Thyroid gland (tissue), 4 donors: ENCODE measurements around the gene SLC39A8. TPM values are rescaled to one million over a fixed set of nuclear protein-coding genes. Genes with fewer than 3 reads are reported as not detected.
"Not testable (repeated sequence)": the region's sequence is repeated elsewhere in the genome, so short reads cannot be mapped to it uniquely, and the experiment has no call there.

Experiments used
- DNase-seq, 2 donors: peaks; one replicate each; pipeline ENCODE4 v3.0.0-alpha.2; 2019
- H3K27ac ChIP-seq, 3 donors: fragments of 200-600 bp; sonication (generic); 1 replicate in 2 of 3; 2 replicates in 1 of 3; pipeline ENCODE4 v1.5.1; 2016 to 2019; ENCODE audit warnings: mild to moderate bottlenecking in 1 of 3, moderate library complexity in 1 of 3
- H3K27me3 ChIP-seq: fragments of 200-600 bp; sonication (generic); one replicate; pipeline ENCODE4 v1.5.1; 2019
- H3K36me3 ChIP-seq, 2 donors: fragments of 200-600 bp; sonication (generic); one replicate each; pipeline ENCODE4 v1.5.1; 2016 to 2019
- H3K4me1 ChIP-seq, 2 donors: fragments of 200-600 bp; sonication (generic); one replicate each; pipeline ENCODE4 v1.5.1; 2017 to 2019
- H3K4me3 ChIP-seq, 3 donors: fragments of 200-600 bp; sonication (generic); replicated peaks in 1 of 3; 1 replicate in 2 of 3; 2 replicates in 1 of 3; pipeline ENCODE4 v1.5.1; 2016; ENCODE audit warnings: mild to moderate bottlenecking in 1 of 3
- H3K9me3 ChIP-seq: fragments of 200-600 bp; sonication (generic); one replicate; pipeline ENCODE4 v1.5.1; 2017
- POLR2A ChIP-seq, 2 donors: fragments of 450-650 bp; IDR thresholded peaks; one replicate each; pipeline ENCODE4 v1.6.1; 2017; ENCODE audit warnings: antibody characterized with exemption in 2 of 2, mild to moderate bottlenecking in 2 of 2, moderate library complexity in 1 of 2
- WGBS, 2 donors: methylation state at CpG; one replicate each; pipeline ENCODE4 v1.1.5; 2017; 5-methylcytosine and 5-hydroxymethylcytosine counted together
- intact Hi-C: fragments of 100-400 bp; cut with DNase I; formaldehyde crosslinking; loops from one replicate; pipeline ENCODE4 v1.15.1; 2023
- total RNA-seq, 4 donors: library from RNA; depleted of rRNA; stranded (reverse); fragments of >200 nt; gene quantifications; one replicate each; pipeline ENCODE4 v1.2.3, GENCODE V29; 2016
- TF ChIP-seq, protein P1 (sequence below), 6 experiments: fragments of 200-600 bp in 3 of 6; fragments of 450-650 bp in 3 of 6; sonication (generic) in 3 of 6; IDR thresholded peaks; one replicate each; pipeline ENCODE4 v1.5.1; 2016 to 2019; ENCODE audit warnings: antibody characterized with exemption in 6 of 6, mild to moderate bottlenecking in 2 of 6, inconsistent platforms in 1 of 6, moderate library complexity in 1 of 6

Gene SLC39A8
- total RNA-seq, 4 donors from 2014 or later, result 19.4 to 26.7 (median 23.9) TPM

DNA sequence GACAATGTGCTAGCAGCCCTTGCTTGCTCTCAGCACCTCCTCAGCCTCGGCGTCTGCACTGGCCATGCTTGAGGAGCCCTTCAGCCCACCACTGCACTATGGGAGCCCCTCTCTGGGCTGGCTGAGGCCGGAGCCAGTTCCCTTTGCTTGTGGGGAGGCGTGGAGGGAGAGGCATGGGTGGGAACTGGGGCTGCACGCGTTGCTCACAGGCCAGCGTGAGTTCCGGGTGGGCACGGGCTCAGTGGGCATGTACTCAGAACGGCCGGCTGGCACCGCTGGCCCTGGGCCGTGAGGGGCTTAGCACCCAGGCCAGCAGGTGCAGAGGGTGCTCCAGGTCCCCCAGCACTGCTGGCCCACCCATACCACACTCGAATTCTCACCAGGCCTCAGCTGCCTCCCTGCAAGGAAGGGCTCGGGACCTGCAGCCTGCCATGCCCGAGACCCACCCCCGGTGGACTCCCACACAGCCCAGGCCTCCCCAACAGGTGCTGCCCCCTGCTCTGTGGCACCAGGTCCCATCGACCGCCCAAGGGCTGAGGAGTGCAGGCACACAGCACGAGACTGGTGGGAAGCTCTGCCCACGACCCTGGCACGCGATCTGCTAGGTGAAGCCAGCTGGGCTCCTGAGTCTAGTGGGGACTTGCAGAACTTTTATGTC, 100.3 kb downstream of the SLC39A8 start:
- DNase-seq, result no peak
- WGBS, 2 donors, result 57 to 92% methylated on average over 5 to 18 of the region's 23 CpGs
- H3K4me3 ChIP-seq, result no peak overlapping the region
- no peaks in the 10 kb centered on the region for H3K27me3 ChIP-seq
- intact Hi-C loops, result no loop called here
- H3K9me3 ChIP-seq, result no peaks in the 10 kb centered on the region
- H3K4me1 ChIP-seq, result no peaks in the 10 kb centered on the region
- no peak overlapping the region for H3K27ac ChIP-seq
- no peaks in the 10 kb centered on the region for H3K36me3 ChIP-seq
- TF ChIP-seq POLR2A (IDR thresholded peaks at IDR 0.05), result no peak
- TF ChIP-seq, protein P1, sequence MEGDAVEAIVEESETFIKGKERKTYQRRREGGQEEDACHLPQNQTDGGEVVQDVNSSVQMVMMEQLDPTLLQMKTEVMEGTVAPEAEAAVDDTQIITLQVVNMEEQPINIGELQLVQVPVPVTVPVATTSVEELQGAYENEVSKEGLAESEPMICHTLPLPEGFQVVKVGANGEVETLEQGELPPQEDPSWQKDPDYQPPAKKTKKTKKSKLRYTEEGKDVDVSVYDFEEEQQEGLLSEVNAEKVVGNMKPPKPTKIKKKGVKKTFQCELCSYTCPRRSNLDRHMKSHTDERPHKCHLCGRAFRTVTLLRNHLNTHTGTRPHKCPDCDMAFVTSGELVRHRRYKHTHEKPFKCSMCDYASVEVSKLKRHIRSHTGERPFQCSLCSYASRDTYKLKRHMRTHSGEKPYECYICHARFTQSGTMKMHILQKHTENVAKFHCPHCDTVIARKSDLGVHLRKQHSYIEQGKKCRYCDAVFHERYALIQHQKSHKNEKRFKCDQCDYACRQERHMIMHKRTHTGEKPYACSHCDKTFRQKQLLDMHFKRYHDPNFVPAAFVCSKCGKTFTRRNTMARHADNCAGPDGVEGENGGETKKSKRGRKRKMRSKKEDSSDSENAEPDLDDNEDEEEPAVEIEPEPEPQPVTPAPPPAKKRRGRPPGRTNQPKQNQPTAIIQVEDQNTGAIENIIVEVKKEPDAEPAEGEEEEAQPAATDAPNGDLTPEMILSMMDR (IDR thresholded peaks at IDR 0.05), result no peak

DNA sequence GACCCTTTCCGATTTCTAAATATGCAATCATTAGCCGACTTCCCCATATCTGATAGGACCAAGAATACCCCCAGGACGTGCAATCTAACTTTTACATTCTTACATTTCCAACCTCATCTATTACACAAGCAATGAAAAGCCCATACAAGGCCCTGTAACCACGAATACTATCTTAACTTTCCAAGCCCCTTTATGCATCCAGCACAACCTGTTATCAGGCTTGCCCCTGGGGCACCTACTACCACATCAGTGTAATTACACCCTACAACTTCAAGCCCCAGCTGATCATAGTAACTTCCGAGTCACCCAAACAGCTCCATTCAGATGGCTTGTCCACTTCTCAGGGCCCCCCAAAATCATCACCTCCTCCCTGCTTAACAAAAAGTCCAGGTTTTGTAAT, 102.0 kb downstream of the SLC39A8 start:
- H3K4me1 ChIP-seq, H3K36me3 ChIP-seq, H3K9me3 ChIP-seq, intact Hi-C loops, H3K27ac ChIP-seq, H3K27me3 ChIP-seq, DNase-seq, H3K4me3 ChIP-seq: not testable (repeated sequence)
- 77 to 83% methylated on average over 5 of the region's 5 CpGs for WGBS, 2 donors

GRCh38 chr4:102234243-102234838, 110.9 kb downstream of the SLC39A8 start:
- no peak overlapping the region for H3K4me3 ChIP-seq
- H3K27ac ChIP-seq, result no peak overlapping the region
- H3K9me3 ChIP-seq, result no peaks in the 10 kb centered on the region
- TF ChIP-seq, protein P1 (IDR thresholded peaks at IDR 0.05), result no peak
- TF ChIP-seq POLR2A (IDR thresholded peaks at IDR 0.05), result no peak
- intact Hi-C loops, result no loop called here
- no peaks in the 10 kb centered on the region for H3K27me3 ChIP-seq
- H3K4me1 ChIP-seq, result no peaks in the 10 kb centered on the region
- no peaks in the 10 kb centered on the region for H3K36me3 ChIP-seq
- WGBS, 2 donors, result 88 to 100% methylated on average over 4 to 9 of the region's 15 CpGs
- DNase-seq, result no peak

GRCh38 chr4:102230194-102230593, 115.1 kb downstream of the SLC39A8 start:
- Histone ChIP-seq H3K36me3 (no peaks in the 10 kb centered on the region), H3K27me3 (no peaks in the 10 kb centered on the region), H3K27ac (no peak overlapping the region), H3K9me3 (no peaks in the 10 kb centered on the region), H3K4me1 (no peaks in the 10 kb centered on the region), H3K4me3 (no peak overlapping the region)
- TF ChIP-seq POLR2A (IDR thresholded peaks at IDR 0.05), result no peak
- TF ChIP-seq, protein P1 (IDR thresholded peaks at IDR 0.05), result no peak
- intact Hi-C loops, result no loop called here
- no peak for DNase-seq

DNA sequence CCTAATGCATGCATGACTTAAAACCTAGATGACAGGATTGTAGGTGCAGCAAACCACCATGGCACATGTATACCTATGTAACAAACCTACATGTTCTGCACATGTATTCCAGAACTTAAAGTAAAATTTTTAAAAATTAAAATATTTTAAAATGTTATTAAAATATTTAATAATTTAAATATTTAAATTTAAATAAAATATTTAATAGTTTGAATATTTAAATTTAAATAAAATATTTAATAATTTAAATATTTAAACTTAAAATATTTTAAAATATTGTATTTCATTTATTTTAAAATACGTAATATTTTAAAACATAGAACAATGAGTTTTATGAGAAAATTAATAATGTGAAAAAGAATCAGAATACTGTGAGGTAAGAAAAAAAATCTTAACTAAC, 117.9 kb downstream of the SLC39A8 start:
- no peak for DNase-seq
- H3K4me1 ChIP-seq, result no peaks in the 10 kb centered on the region
- no peak overlapping the region for H3K4me3 ChIP-seq
- H3K36me3 ChIP-seq, result no peaks in the 10 kb centered on the region
- intact Hi-C loops, result no loop called here
- H3K27ac ChIP-seq, result no peak overlapping the region
- H3K27me3 ChIP-seq, result no peaks in the 10 kb centered on the region
- TF ChIP-seq POLR2A (IDR thresholded peaks at IDR 0.05), result no peak
- TF ChIP-seq, protein P1 (IDR thresholded peaks at IDR 0.05), result no peak
- no peaks in the 10 kb centered on the region for H3K9me3 ChIP-seq
- WGBS, 2 donors, result 97 to 100% methylated on average over 1 of the region's 1 CpG
